HepG2 (cell line): Measurements from ENCODE around the gene CCDC174. TPM values are rescaled to one million over a fixed set of nuclear protein-coding genes. Genes with fewer than 3 reads are reported as not detected.

ENCODE experiments used
- ATAC-seq: fragments of 200-7000 bp; cut with Tn5 transposase; 3 replicates; pipeline ENCODE4 v1.9.1; 2020; ENCODE audit warnings: mild to moderate bottlenecking, moderate library complexity
- BruUV-seq: library from RNA; stranded (reverse); fragments of 400-500 nt; replicated peaks from 2 replicates; lab custom pipeline; 2021; lab: Mats Ljungman, UMichigan
- CTCF ChIA-PET: fragments of 300-600 bp; formaldehyde crosslinking; extraction: SDS; loops from one replicate; lab custom pipeline; 2021; ENCODE audit warnings: low total read pairs, inconsistent platforms, low intra/inter-chr PET ratio; lab: Yijun Ruan, JAX
- POLR2A ChIA-PET: fragments of 350-600 bp; sonication (Branson Sonifier 250); formaldehyde crosslinking; loops from one replicate; lab custom pipeline; 2020; ENCODE audit warnings: antibody characterized with exemption, inconsistent platforms; lab: Yijun Ruan, JAX
- DNase-seq: peaks from one replicate; pipeline ENCODE4 v3.0.0-alpha.2; 2015; ENCODE audit warnings: low spot score
- FAIRE-seq: peaks from 3 replicates; lab custom pipeline; 2011; peaks lifted over from hg19 to GRCh38; lab: Jason Lieb, UNC
- H2AFZ ChIP-seq: one replicate; pipeline ENCODE4 v1.6.1; 2011; ENCODE audit warnings: low read length, inconsistent platforms
- H3K27ac ChIP-seq: fragments of 300-600 bp; 3 replicates; pipeline ENCODE4 v1.8.0; 2011; ENCODE audit warnings: mixed run types, mild to moderate bottlenecking, mixed read lengths, low read length, inconsistent platforms; ENCODE audit not compliant: insufficient read depth; ENCODE audit errors: extremely low read length
- H3K27me3 ChIP-seq, 2 experiments: fragments of 200-600 bp in 1 of 2; 2 replicates in 1 of 2; 3 replicates in 1 of 2; pipeline versions ENCODE4 v1.6.0 to v1.8.0; 2011; ENCODE audit warnings: low read length in 2 of 2, mild to moderate bottlenecking in 2 of 2, moderate library complexity in 2 of 2, inconsistent platforms in 1 of 2; ENCODE audit not compliant: insufficient read depth in 2 of 2, control insufficient read depth in 1 of 2
- H3K36me3 ChIP-seq, 2 experiments: fragments of 200-600 bp in 1 of 2; replicated peaks in 1 of 2; 2 replicates in 1 of 2; 3 replicates in 1 of 2; pipeline versions ENCODE4 v1.5.1 to v1.8.0; 2011; ENCODE audit warnings: low read length in 2 of 2, inconsistent platforms in 1 of 2; ENCODE audit not compliant: insufficient read depth in 2 of 2, control insufficient read depth in 1 of 2
- H3K4me1 ChIP-seq: 2 replicates; pipeline ENCODE4 v1.5.1; 2012; ENCODE audit warnings: low read length, inconsistent platforms; ENCODE audit not compliant: insufficient read depth
- H3K4me2 ChIP-seq: 2 replicates; pipeline ENCODE4 v1.6.0; 2011; ENCODE audit warnings: low read depth, low read length, inconsistent platforms
- H3K4me3 ChIP-seq, 3 experiments: fragments of 200-600 bp in 1 of 3; sonication (generic), shearing (Covaris generic) in 1 of 3; replicated peaks in 1 of 3; 2 replicates each; pipeline ENCODE4 v1.5.1; 2011 to 2016; ENCODE audit warnings: low read length in 3 of 3, inconsistent platforms in 2 of 3, low read depth in 2 of 3, mild to moderate bottlenecking in 2 of 3, control low read depth in 1 of 3, mixed read lengths in 1 of 3; ENCODE audit not compliant: insufficient read depth in 1 of 3
- H3K79me2 ChIP-seq: one replicate; pipeline ENCODE4 v1.6.1; 2011; ENCODE audit warnings: low read length, inconsistent platforms; ENCODE audit not compliant: insufficient read depth
- H3K9ac ChIP-seq: 2 replicates; pipeline ENCODE4 v1.6.0; 2011; ENCODE audit warnings: mild to moderate bottlenecking, low read depth, low read length, inconsistent platforms; ENCODE audit not compliant: insufficient read depth
- H3K9me3 ChIP-seq: 2 replicates; pipeline ENCODE4 v1.5.1; 2012; ENCODE audit warnings: mild to moderate bottlenecking, low read length
- H4K20me1 ChIP-seq: 2 replicates; pipeline ENCODE4 v1.6.0; 2011; ENCODE audit warnings: inconsistent platforms, mild to moderate bottlenecking, low read length, moderate library complexity; ENCODE audit not compliant: insufficient read depth
- ATF6 ChIP-seq: sonication (generic); formaldehyde crosslinking; conservative IDR thresholded peaks from 2 replicates; pipeline ENCODE4 v1.4.0; 2020; ENCODE audit warnings: missing genetic modification reagents
- LRRFIP1 ChIP-seq: sonication (generic); formaldehyde crosslinking; conservative IDR thresholded peaks from 2 replicates; pipeline ENCODE4 v1.4.0; 2020; ENCODE audit warnings: missing genetic modification reagents
- MBD4 ChIP-seq: IDR thresholded peaks from 2 replicates; pipeline ENCODE4 v1.6.1; 2012; ENCODE audit warnings: low read length, inconsistent platforms, borderline replicate concordance
- MEF2D ChIP-seq: sonication (generic); formaldehyde crosslinking; IDR thresholded peaks from 2 replicates; pipeline ENCODE4 v1.5.1; 2020; ENCODE audit warnings: mild to moderate bottlenecking, missing genetic modification reagents
- NR0B2 ChIP-seq: sonication (generic); formaldehyde crosslinking; IDR thresholded peaks from 2 replicates; pipeline ENCODE4 v1.4.0; 2020; ENCODE audit warnings: mild to moderate bottlenecking, missing genetic modification reagents
- PHB2 ChIP-seq: fragments of 450-650 bp; IDR thresholded peaks from 2 replicates; pipeline ENCODE4 v1.6.1; 2018; ENCODE audit not compliant: partially characterized antibody
- SETDB1 ChIP-seq: sonication (generic); formaldehyde crosslinking; IDR thresholded peaks from 2 replicates; pipeline ENCODE4 v1.5.1; 2020; ENCODE audit warnings: missing genetic modification reagents, mild to moderate bottlenecking, borderline replicate concordance
- SMAD1 ChIP-seq: sonication (generic); formaldehyde crosslinking; IDR thresholded peaks from 2 replicates; pipeline ENCODE4 v1.4.0; 2020; ENCODE audit warnings: missing genetic modification reagents, low read depth, mild to moderate bottlenecking, borderline replicate concordance
- ZNF275 ChIP-seq: sonication (generic); formaldehyde crosslinking; IDR thresholded peaks from 2 replicates; pipeline ENCODE4 v1.8.0; 2022; ENCODE audit warnings: missing genetic modification reagents, mild to moderate bottlenecking, inconsistent platforms, borderline replicate concordance
- ZNF574 ChIP-seq: sonication (generic); formaldehyde crosslinking; IDR thresholded peaks from 2 replicates; pipeline ENCODE4 v1.4.0; 2020; ENCODE audit warnings: missing genetic modification reagents
- ZNF710 ChIP-seq: sonication (generic); formaldehyde crosslinking; IDR thresholded peaks from 2 replicates; pipeline ENCODE4 v1.5.0; 2020; ENCODE audit warnings: mild to moderate bottlenecking, missing genetic modification reagents, borderline replicate concordance
- in situ Hi-C: cut with HindIII; loops from 2 replicates; pipeline ENCODE4 v1.10.0; 2017; ENCODE audit warnings: low pct_unique_long_range_greater_than_20kb; ENCODE audit not compliant: extremely low pct_ligation_motif_present
- intact Hi-C: fragments of 100-400 bp; cut with micrococcal nuclease; formaldehyde crosslinking; loops from one replicate; pipeline ENCODE4 v1.10.0; 2022; ENCODE audit not compliant: unreplicated experiment
- polyA plus RNA-seq, 8 experiments: library from polyadenylated mRNA; depleted of rRNA in 3 of 8; stranded (reverse) in 7 of 8; unstranded in 1 of 8; fragments of >200 nt; fragmentation: Illumina TruSeq in 4 of 8; extraction: Trizol in 4 of 8; gene quantifications; 2 replicates each; pipeline versions ENCODE4 v1.2.1 to v1.2.3, GENCODE V29; 2011 to 2016; ENCODE audit warnings: low read depth in 4 of 8, missing spikeins in 1 of 8, mixed read lengths in 1 of 8; ENCODE audit not compliant: insufficient read depth in 1 of 8
- total RNA-seq, 5 experiments: library from RNA; depleted of rRNA; stranded (reverse); fragments of >200 nt; fragmentation: Illumina TruSeq; extraction: Trizol; gene quantifications; 2 replicates each; pipeline ENCODE4 v1.2.3, GENCODE V29; 2016; ENCODE audit warnings: low read depth in 1 of 5

CCDC174 gene
- total and polyA plus RNA-seq, 2 of the 13 experiments (the other 11 are each of a cell fraction or from before 2014, with no cell fraction given), result 5.4 to 11.0 TPM

- H3K4me1 ChIP-seq, result peaks cover 14% of the 10 kb centered on the region
- H3K9ac ChIP-seq, result no peak overlapping the region
- intact Hi-C loops (no loop called here), in situ Hi-C loops (no loop called here)
- BruUV-seq, result no TSS peak
- no peak overlapping the region for H3K4me3 ChIP-seq
- no peak for DNase-seq
- no peaks in the 10 kb centered on the region for H3K79me2 ChIP-seq
- H4K20me1 ChIP-seq, result no peaks in the 10 kb centered on the region
- CTCF ChIA-PET, result no interaction called here
- no peak for TF ChIP-seq ATF6 (CRISPR knock-in tag)
- TF ChIP-seq LRRFIP1 (CRISPR knock-in tag), result no peak
- no peak for TF ChIP-seq MEF2D (CRISPR knock-in tag)
- TF ChIP-seq PHB2, result no peak
- no peak for TF ChIP-seq SMAD1
- TF ChIP-seq ZNF275, result no peak
- no peak for TF ChIP-seq NR0B2 (CRISPR knock-in tag)
- no peak for TF ChIP-seq ZNF574
- no peak for TF ChIP-seq SETDB1 (CRISPR knock-in tag)
- no peak for TF ChIP-seq ZNF710 (CRISPR knock-in tag)
- no peak for TF ChIP-seq MBD4
- TF ChIP-seq, all 625 proteins: peak for 0
- Histone ChIP-seq H3K27me3 (peaks cover 0 to 14% of the 10 kb centered on the region in 2 experiments; a peak in 3 of 5 replicates), H3K36me3 (no peaks in the 10 kb centered on the region), H3K4me2 (no peak overlapping the region), H3K27ac (no peak overlapping the region), H2AFZ (no peak overlapping the region), H3K9me3 (no peaks in the 10 kb centered on the region)
- ATAC-seq, result no peak
- no peak for FAIRE-seq
- POLR2A ChIA-PET, result no interaction called here
Measured at GRCh38 chr3:14614862-14615261, 36.7 kb upstream of the CCDC174 start.
